Neural cell (in vitro differentiated cells): ENCODE data around the gene DDX51. TPM values are rescaled to one million over a fixed set of nuclear protein-coding genes. Genes with fewer than 3 reads are reported as not detected.

ENCODE experiments used
- H2AFZ ChIP-seq: fragments of 200-600, 300-800 bp; sonication (generic), shearing (Covaris generic); 2 replicates; pipeline ENCODE4 v1.6.0; 2014; ENCODE audit warnings: low read depth, mild to moderate bottlenecking, antibody characterized with exemption, low read length, moderate library complexity
- H3F3A ChIP-seq: fragments of 200-600 bp; shearing (Covaris generic); 2 replicates; pipeline ENCODE4 v1.6.1; 2016; ENCODE audit warnings: mild to moderate bottlenecking, moderate library complexity, mixed read lengths, antibody characterized with exemption, low read length; ENCODE audit not compliant: insufficient read depth, poor library complexity, severe bottlenecking
- H3K27ac ChIP-seq: fragments of 200-600, 300-800 bp; sonication (generic), shearing (Covaris generic); 2 replicates; pipeline ENCODE4 v1.5.1; 2014; ENCODE audit warnings: mild to moderate bottlenecking, low read length, moderate library complexity
- H3K27me3 ChIP-seq: fragments of 300-800, 200-600 bp; sonication (generic), shearing (Covaris generic); 2 replicates; pipeline ENCODE4 v1.6.0; 2014; ENCODE audit warnings: mild to moderate bottlenecking, low read depth, low read length, moderate library complexity; ENCODE audit not compliant: insufficient read depth
- H3K36me3 ChIP-seq: fragments of 300-800, 200-600 bp; sonication (generic), shearing (Covaris generic); 2 replicates; pipeline ENCODE4 v1.5.1; 2014; ENCODE audit warnings: mild to moderate bottlenecking, antibody characterized with exemption, low read length, moderate library complexity; ENCODE audit not compliant: insufficient read depth
- H3K4me2 ChIP-seq: fragments of 300-800, 200-600 bp; sonication (generic), shearing (Covaris generic); 2 replicates; pipeline ENCODE4 v1.6.0; 2014; ENCODE audit warnings: mild to moderate bottlenecking, low read length
- H3K4me3 ChIP-seq: fragments of 300-800, 200-600 bp; sonication (generic), shearing (Covaris generic); 2 replicates; pipeline ENCODE4 v1.5.1; 2014; ENCODE audit warnings: mild to moderate bottlenecking, low read length, moderate library complexity
- H3K79me2 ChIP-seq: fragments of 200-600 bp; shearing (Covaris generic); replicated peaks from 2 replicates; pipeline ENCODE4 v1.6.0; 2014; ENCODE audit warnings: mild to moderate bottlenecking, low read length, moderate library complexity; ENCODE audit not compliant: insufficient read depth
- H3K9ac ChIP-seq: fragments of 300-800, 200-600 bp; sonication (generic), shearing (Covaris generic); 2 replicates; pipeline ENCODE4 v1.6.1; 2016; ENCODE audit warnings: mild to moderate bottlenecking, low read length, mixed read lengths
- H3K9me2 ChIP-seq: fragments of 200-600 bp; shearing (Covaris generic); 2 replicates; pipeline ENCODE4 v1.6.1; 2016; ENCODE audit warnings: mild to moderate bottlenecking, low read length, mixed read lengths; ENCODE audit not compliant: insufficient read depth
- H3K9me3 ChIP-seq: fragments of 200-600, 300-800 bp; sonication (generic), shearing (Covaris generic); 2 replicates; pipeline ENCODE4 v1.6.1; 2016; ENCODE audit warnings: mild to moderate bottlenecking, mixed run types, low read length, moderate library complexity, mixed read lengths
- H4K20me1 ChIP-seq: fragments of 200-600 bp; shearing (Covaris generic); 2 replicates; pipeline ENCODE4 v1.6.1; 2016; ENCODE audit warnings: mild to moderate bottlenecking, mixed run types; ENCODE audit not compliant: insufficient read depth
- EP300 ChIP-seq: fragments of 450-650 bp; conservative IDR thresholded peaks from 2 replicates; pipeline ENCODE4 v1.6.1; 2014; ENCODE audit warnings: antibody characterized with exemption, mild to moderate bottlenecking, moderate library complexity; ENCODE audit not compliant: poor library complexity, severe bottlenecking
- EZH2 ChIP-seq: fragments of 200-600, 300-800 bp; shearing (Covaris generic), sonication (generic); IDR thresholded peaks from 2 replicates; pipeline ENCODE4 v1.6.1; 2014; ENCODE audit warnings: antibody characterized with exemption, low read length, borderline replicate concordance, mild to moderate bottlenecking; ENCODE audit not compliant: insufficient read depth, poor library complexity, severe bottlenecking
- MXI1 ChIP-seq: fragments of 450-650 bp; conservative IDR thresholded peaks from 2 replicates; pipeline ENCODE4 v1.6.1; 2014; ENCODE audit warnings: antibody characterized with exemption, mild to moderate bottlenecking; ENCODE audit not compliant: poor library complexity, severe bottlenecking
- POLR2AphosphoS5 ChIP-seq: IDR thresholded peaks from 2 replicates; pipeline ENCODE4 v1.6.1; 2012
- RAD21 ChIP-seq: fragments of 450-650 bp; conservative IDR thresholded peaks from 2 replicates; pipeline ENCODE4 v1.6.1; 2014; ENCODE audit warnings: antibody characterized with exemption, mild to moderate bottlenecking, moderate library complexity
- SMC3 ChIP-seq: fragments of 450-650 bp; conservative IDR thresholded peaks from 2 replicates; pipeline ENCODE4 v1.6.1; 2014; ENCODE audit warnings: antibody characterized with exemption, mild to moderate bottlenecking, moderate library complexity; ENCODE audit not compliant: poor library complexity
- TAF1 ChIP-seq: IDR thresholded peaks from 2 replicates; pipeline ENCODE4 v1.6.1; 2012; ENCODE audit warnings: low read depth
- polyA plus RNA-seq: library from polyadenylated mRNA; depleted of rRNA; stranded (reverse); fragments of >200 nt; gene quantifications from 2 replicates; pipeline ENCODE4 v1.2.3, GENCODE V29; 2014
- TF ChIP-seq, protein P1 (sequence below): fragments of 450-650 bp; IDR thresholded peaks from 2 replicates; pipeline ENCODE4 v1.5.1; 2014; ENCODE audit warnings: antibody characterized with exemption, mild to moderate bottlenecking, moderate library complexity; ENCODE audit not compliant: poor library complexity, severe bottlenecking
- TF ChIP-seq, protein P2 (sequence below): IDR thresholded peaks from 2 replicates; pipeline ENCODE4 v1.6.1; 2012; ENCODE audit warnings: borderline replicate concordance

Gene DDX51
- polyA plus RNA-seq, 1 donor from 2014 or later: 17.6 TPM

DNA sequence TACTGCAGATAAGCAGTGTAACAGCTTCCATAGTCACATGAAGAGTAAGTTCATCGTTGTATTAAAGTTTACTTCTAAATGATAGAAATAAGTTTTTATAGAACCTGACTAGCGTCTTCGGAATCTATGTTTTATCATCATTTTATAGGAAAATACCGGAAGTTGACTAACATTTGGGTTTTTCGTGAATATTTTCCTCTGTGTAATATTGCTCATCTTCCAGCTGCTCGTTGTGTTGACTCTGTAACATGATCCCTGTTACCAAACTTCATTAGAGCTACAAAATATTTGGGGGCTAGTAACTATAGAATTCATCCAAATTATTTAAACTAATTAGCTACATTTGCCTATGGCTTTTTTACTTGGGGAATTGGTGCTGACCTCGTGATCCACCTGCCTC, 37.2 kb downstream of the DDX51 start:
- no peak overlapping the region for H3K4me2 ChIP-seq
- TF ChIP-seq POLR2AphosphoS5: no peak
- no peak for TF ChIP-seq TAF1
- TF ChIP-seq, protein P1, sequence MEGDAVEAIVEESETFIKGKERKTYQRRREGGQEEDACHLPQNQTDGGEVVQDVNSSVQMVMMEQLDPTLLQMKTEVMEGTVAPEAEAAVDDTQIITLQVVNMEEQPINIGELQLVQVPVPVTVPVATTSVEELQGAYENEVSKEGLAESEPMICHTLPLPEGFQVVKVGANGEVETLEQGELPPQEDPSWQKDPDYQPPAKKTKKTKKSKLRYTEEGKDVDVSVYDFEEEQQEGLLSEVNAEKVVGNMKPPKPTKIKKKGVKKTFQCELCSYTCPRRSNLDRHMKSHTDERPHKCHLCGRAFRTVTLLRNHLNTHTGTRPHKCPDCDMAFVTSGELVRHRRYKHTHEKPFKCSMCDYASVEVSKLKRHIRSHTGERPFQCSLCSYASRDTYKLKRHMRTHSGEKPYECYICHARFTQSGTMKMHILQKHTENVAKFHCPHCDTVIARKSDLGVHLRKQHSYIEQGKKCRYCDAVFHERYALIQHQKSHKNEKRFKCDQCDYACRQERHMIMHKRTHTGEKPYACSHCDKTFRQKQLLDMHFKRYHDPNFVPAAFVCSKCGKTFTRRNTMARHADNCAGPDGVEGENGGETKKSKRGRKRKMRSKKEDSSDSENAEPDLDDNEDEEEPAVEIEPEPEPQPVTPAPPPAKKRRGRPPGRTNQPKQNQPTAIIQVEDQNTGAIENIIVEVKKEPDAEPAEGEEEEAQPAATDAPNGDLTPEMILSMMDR: no peak
- TF ChIP-seq SMC3: no peak
- no peak for TF ChIP-seq RAD21
- no peak for TF ChIP-seq EZH2
- TF ChIP-seq, protein P2, sequence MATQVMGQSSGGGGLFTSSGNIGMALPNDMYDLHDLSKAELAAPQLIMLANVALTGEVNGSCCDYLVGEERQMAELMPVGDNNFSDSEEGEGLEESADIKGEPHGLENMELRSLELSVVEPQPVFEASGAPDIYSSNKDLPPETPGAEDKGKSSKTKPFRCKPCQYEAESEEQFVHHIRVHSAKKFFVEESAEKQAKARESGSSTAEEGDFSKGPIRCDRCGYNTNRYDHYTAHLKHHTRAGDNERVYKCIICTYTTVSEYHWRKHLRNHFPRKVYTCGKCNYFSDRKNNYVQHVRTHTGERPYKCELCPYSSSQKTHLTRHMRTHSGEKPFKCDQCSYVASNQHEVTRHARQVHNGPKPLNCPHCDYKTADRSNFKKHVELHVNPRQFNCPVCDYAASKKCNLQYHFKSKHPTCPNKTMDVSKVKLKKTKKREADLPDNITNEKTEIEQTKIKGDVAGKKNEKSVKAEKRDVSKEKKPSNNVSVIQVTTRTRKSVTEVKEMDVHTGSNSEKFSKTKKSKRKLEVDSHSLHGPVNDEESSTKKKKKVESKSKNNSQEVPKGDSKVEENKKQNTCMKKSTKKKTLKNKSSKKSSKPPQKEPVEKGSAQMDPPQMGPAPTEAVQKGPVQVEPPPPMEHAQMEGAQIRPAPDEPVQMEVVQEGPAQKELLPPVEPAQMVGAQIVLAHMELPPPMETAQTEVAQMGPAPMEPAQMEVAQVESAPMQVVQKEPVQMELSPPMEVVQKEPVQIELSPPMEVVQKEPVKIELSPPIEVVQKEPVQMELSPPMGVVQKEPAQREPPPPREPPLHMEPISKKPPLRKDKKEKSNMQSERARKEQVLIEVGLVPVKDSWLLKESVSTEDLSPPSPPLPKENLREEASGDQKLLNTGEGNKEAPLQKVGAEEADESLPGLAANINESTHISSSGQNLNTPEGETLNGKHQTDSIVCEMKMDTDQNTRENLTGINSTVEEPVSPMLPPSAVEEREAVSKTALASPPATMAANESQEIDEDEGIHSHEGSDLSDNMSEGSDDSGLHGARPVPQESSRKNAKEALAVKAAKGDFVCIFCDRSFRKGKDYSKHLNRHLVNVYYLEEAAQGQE: no peak
- no peak for TF ChIP-seq MXI1
- TF ChIP-seq EP300: no peak
- no peaks in the 10 kb centered on the region for H3K9me2 ChIP-seq
- no peak overlapping the region for H3K27ac ChIP-seq
- no peaks in the 10 kb centered on the region for H3K79me2 ChIP-seq
- no peak overlapping the region for H3K4me3 ChIP-seq
- no peak overlapping the region for H2AFZ ChIP-seq
- H3K9me3 ChIP-seq: no peaks in the 10 kb centered on the region
- H4K20me1 ChIP-seq: no peaks in the 10 kb centered on the region
- H3K36me3 ChIP-seq: no peaks in the 10 kb centered on the region
- no peaks in the 10 kb centered on the region for H3F3A ChIP-seq
- H3K27me3 ChIP-seq: no peaks in the 10 kb centered on the region
- no peak overlapping the region for H3K9ac ChIP-seq

DNA sequence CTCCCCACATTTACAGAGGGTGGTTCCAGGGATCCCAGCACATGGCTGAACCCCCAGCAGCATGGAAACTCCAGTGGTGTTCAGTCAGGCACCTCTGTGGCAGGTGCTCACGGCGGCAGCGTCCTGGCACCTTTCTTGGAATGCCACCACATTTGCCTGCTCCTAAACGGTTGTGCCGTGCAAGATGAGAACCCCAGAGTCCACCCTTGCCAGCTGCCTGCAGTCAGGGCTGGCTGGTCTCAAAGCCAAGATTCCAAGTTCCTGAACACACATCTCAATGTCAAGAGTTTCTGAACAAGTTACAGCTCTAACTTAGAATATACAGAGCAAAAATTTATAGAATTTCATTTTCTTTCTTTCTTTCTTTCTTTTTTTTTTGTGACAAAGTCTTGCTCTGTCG, 38.7 kb downstream of the DDX51 start:
- TF ChIP-seq POLR2AphosphoS5: no peak
- no peak for TF ChIP-seq SMC3
- TF ChIP-seq, protein P2: no peak
- TF ChIP-seq EP300: no peak
- TF ChIP-seq TAF1: no peak
- no peak for TF ChIP-seq MXI1
- TF ChIP-seq, protein P1: no peak
- TF ChIP-seq RAD21: no peak
- TF ChIP-seq EZH2: no peak
- Histone ChIP-seq H3F3A (no peaks in the 10 kb centered on the region), H3K36me3 (no peaks in the 10 kb centered on the region), H3K4me2 (no peak overlapping the region), H3K27me3 (no peaks in the 10 kb centered on the region), H3K27ac (no peak overlapping the region), H3K9me2 (no peaks in the 10 kb centered on the region), H3K9me3 (no peaks in the 10 kb centered on the region), H3K9ac (no peak overlapping the region), H2AFZ (no peak overlapping the region), H3K79me2 (no peaks in the 10 kb centered on the region), H4K20me1 (no peaks in the 10 kb centered on the region), H3K4me3 (no peak overlapping the region)
